BJ (cell line): ENCODE data around the gene FES. TPM values are rescaled to one million over a fixed set of nuclear protein-coding genes. Genes with fewer than 3 reads are reported as not detected.

Experiments
- CTCF ChIA-PET: fragments of 350-600 bp; formaldehyde crosslinking; extraction: SDS; loops from one replicate; lab custom pipeline; 2021; ENCODE audit warnings: antibody characterized with exemption, inconsistent platforms; lab: Yijun Ruan, JAX
- POLR2A ChIA-PET: fragments of 300-600 bp; sonication (Branson Sonifier 250); formaldehyde crosslinking; extraction: SDS; loops from one replicate; lab custom pipeline; 2021; ENCODE audit warnings: antibody characterized with exemption; lab: Charles Lee
- DNase-seq: peaks from one replicate; pipeline ENCODE4 v3.0.0-alpha.2; 2011; ENCODE audit warnings: low read depth
- H3K27me3 ChIP-seq: 2 replicates; pipeline ENCODE4 v1.6.0; 2011; ENCODE audit warnings: low read length; ENCODE audit not compliant: control insufficient read depth, insufficient read depth
- H3K36me3 ChIP-seq: 2 replicates; pipeline ENCODE4 v1.5.1; 2011; ENCODE audit warnings: low read length; ENCODE audit not compliant: control insufficient read depth, insufficient read depth
- H3K4me3 ChIP-seq: 2 replicates; pipeline ENCODE4 v1.5.1; 2011; ENCODE audit warnings: low read depth, mild to moderate bottlenecking, control low read depth, low read length
- CTCF ChIP-seq: IDR thresholded peaks from 2 replicates; pipeline ENCODE4 v1.5.1; 2011; ENCODE audit warnings: low read depth, mild to moderate bottlenecking, control low read depth, inconsistent platforms, low read length, moderate library complexity; ENCODE audit not compliant: insufficient read depth
- polyA plus RNA-seq: library from polyadenylated mRNA; depleted of rRNA; stranded (reverse); fragments of >200 nt; gene quantifications from 2 replicates; pipeline ENCODE4 v1.2.3, GENCODE V29; 2011

FES gene
- polyA plus RNA-seq, 1 experiment: 11.1 TPM

DNA sequence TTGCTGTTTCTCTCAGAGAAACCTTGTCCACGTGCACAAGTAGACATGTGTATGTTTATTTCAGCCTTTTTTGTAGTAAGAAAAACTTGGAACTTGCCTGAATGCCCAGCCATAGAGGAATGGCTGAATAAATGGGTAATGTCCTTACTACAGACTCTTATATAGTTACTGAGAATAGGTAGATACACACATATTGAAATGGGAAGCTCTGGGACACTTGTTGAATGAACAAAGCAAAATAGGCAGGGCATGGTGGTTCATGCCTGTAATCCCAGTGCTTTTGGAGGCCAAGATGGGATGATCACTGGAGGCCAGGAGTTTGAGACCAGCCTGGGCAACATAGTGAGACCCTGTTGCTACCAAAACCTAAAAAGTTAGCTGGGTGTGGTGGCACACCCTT is 52.5 kb downstream of the FES start:
- Histone ChIP-seq H3K27me3 (no peaks in the 10 kb centered on the region), H3K4me3 (no peak overlapping the region), H3K36me3 (peaks cover 22% of the 10 kb centered on the region)
- ChIA-PET CTCF (interaction anchor here (0.8 to 7.1 kb wide), 4 partner anchors 9 to 113 kb away, joined by 3 to 87 read pairs (median 30); no protein-coding TSS in a partner anchor), POLR2A (no interaction called here)
- DNase-seq: no peak
- TF ChIP-seq CTCF: no peak

- DNase-seq: no peak
- no peak for TF ChIP-seq CTCF
- Histone ChIP-seq H3K27me3 (no peaks in the 10 kb centered on the region), H3K36me3 (peaks cover 31% of the 10 kb centered on the region), H3K4me3 (no peak overlapping the region)
- POLR2A ChIA-PET: no interaction called here
- CTCF ChIA-PET: no interaction called here
Measured at GRCh38 chr15:90938261-90938660, 54.0 kb downstream of the FES start.

DNA sequence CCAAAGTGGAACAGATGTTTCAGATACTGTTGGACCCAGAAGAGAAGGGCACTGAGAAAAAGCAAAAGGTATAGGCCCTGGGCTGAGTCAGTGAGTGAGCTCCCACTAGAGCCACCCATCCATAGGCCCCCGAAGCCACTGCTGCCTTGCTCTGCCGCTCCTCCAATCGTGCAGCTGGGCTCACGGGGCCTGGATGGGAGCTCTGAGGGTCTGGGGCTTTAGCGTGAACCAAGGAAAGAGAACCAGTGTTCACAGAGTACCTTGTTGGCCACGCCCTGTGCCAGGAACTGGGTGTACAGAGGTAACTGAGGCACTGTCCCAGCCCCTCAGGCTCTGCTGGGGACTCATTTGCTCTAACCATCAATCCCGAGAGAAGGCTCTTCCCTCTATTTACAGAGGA is 55.5 kb downstream of the FES start:
- POLR2A ChIA-PET: no interaction called here
- no peak overlapping the region for H3K4me3 ChIP-seq
- H3K27me3 ChIP-seq: no peaks in the 10 kb centered on the region
- no peak for DNase-seq
- H3K36me3 ChIP-seq: peaks cover 38% of the 10 kb centered on the region
- CTCF ChIA-PET: interaction anchor here (0.6 to 0.8 kb wide), 2 partner anchors 37 to 286 kb away, joined by 3 read pairs; no protein-coding TSS in a partner anchor
- no peak for TF ChIP-seq CTCF

- H3K36me3 ChIP-seq: peaks cover 42% of the 10 kb centered on the region
- CTCF ChIA-PET: interaction anchor here (10.2 kb wide), 1 partner anchor 7 kb away, joined by 87 read pairs; the partner anchor contains the start of genes HDDC3 and UNC45A
- no peak for DNase-seq
- H3K4me3 ChIP-seq: no peak overlapping the region
- H3K27me3 ChIP-seq: no peaks in the 10 kb centered on the region
- no peak for TF ChIP-seq CTCF
- POLR2A ChIA-PET: no interaction called here
Measured at GRCh38 chr15:90941038-90941437, 56.7 kb downstream of the FES start.

GRCh38 chr15:90942354-90943120 is 58.2 kb downstream of the FES start:
- Histone ChIP-seq H3K4me3 (no peak overlapping the region), H3K36me3 (peaks cover 49% of the 10 kb centered on the region), H3K27me3 (no peaks in the 10 kb centered on the region)
- TF ChIP-seq CTCF: no peak
- ChIA-PET POLR2A (no interaction called here), CTCF (interaction anchor here (1.3 to 10.2 kb wide), 4 partner anchors 9 to 90 kb away, joined by 3 to 87 read pairs (median 7); partner anchors contain the start of genes HDDC3, RCCD1 and UNC45A)
- DNase-seq: no peak
